ENCODE measurements around the gene DHRS13.

DNA sequence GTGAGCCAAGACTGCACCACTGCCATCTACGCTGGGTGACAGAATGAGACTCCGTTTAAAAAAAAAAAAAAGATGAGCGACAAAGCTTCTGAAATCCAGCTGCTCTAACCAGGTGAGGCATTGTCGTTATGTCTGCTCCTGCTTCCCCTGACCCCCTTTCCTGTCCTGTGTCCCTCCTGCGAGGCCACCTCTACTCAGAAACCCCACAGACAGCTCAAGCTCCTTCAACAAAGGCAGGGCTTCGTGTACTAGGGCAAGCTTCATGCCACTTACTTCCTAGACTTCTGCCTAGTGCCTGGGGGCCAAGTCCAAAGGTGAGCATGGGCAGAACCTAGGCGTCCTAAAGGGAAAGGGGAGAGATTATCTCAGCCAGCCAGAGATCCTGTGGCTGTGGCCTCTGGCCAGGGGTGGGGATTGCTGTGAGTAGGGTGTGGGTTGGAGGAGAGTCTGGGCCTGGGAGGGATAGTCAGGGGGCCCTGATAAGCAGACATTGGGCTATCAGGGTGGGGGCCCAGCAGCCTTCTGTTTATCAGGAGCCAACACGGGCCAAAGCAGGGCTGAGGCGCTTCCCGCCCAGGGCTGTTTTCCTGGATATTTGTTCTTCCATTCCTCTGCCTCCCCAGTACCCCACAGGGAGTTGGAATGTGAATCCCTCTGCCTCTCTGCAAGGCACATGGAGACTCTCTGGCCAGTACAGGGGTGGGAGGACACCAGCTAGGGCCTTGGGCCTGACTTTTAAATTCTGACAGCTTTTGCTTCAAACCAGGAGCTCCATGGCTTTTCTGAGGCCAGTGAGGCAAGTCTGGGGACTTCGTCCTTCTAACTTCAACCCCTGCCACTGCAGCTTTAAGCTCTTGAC lies 37.7 kb downstream of the DHRS13 start:
- TF ChIP-seq GATA3 (IDR thresholded peaks at IDR 0.05; ENCODE audit: low read depth, low read length) (no peak), GATA2 (IDR thresholded peaks at IDR 0.05; ENCODE audit: low read depth, low read length) (no peak)
